Suprapubic skin (tissue), 4 donors: ENCODE results near the gene UTY.

ENCODE experiments used
- POLR2A ChIP-seq, 2 donors: fragments of 450-650 bp; IDR thresholded peaks; one replicate each; pipeline ENCODE4 v1.6.1; 2017; ENCODE audit warnings: antibody characterized with exemption in 2 of 2, mild to moderate bottlenecking in 2 of 2, moderate library complexity in 2 of 2
- POLR2AphosphoS5 ChIP-seq, 3 donors: sonication (generic); formaldehyde crosslinking; IDR thresholded peaks; one replicate each; pipeline ENCODE4 v1.6.1; 2017; ENCODE audit warnings: antibody characterized with exemption in 3 of 3
- TF ChIP-seq, protein P1 (sequence below), 2 donors: fragments of 200-600 bp in 1 of 2; fragments of 450-650 bp in 1 of 2; sonication (generic) in 1 of 2; IDR thresholded peaks; one replicate each; pipeline ENCODE4 v1.5.1; 2016 to 2019; ENCODE audit warnings: antibody characterized with exemption in 2 of 2, mild to moderate bottlenecking in 1 of 2, moderate library complexity in 1 of 2

DNA sequence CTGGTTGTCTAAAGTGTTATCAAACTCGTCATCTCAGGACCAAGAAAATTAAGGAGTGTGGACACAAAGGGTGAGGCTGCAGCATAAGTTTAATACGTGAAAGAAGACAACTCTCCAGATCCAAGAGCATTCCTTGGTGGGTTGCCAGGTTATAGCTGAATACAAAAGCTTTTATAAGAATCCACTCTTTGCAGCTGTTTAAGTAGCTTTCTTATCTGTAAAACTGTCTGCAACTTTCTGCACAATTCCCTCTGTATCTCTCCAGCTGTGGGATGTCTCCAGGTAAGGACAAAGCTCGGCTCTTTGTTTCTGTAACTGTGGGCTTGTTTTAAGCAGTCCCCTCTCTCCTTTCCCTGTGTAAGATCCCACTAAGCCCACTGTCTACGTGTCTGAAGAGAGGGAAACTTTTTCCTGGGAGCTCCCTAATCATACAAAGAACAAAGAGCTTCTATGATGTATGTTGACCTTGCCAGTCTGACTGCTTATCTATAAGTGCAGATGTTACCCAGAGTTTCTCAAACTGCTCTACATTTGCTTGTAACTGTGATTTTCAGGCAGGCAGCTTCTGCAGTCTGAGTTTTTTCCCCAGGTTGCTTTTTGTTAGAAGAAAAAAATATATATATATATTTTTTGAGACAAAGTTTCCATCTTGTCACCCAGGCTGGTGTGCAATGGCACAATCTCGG lies 268.7 kb downstream of the UTY start:
- no peak for TF ChIP-seq POLR2AphosphoS5 (IDR thresholded peaks at IDR 0.05)
- TF ChIP-seq POLR2A (IDR thresholded peaks at IDR 0.05), result no peak
- TF ChIP-seq, protein P1, sequence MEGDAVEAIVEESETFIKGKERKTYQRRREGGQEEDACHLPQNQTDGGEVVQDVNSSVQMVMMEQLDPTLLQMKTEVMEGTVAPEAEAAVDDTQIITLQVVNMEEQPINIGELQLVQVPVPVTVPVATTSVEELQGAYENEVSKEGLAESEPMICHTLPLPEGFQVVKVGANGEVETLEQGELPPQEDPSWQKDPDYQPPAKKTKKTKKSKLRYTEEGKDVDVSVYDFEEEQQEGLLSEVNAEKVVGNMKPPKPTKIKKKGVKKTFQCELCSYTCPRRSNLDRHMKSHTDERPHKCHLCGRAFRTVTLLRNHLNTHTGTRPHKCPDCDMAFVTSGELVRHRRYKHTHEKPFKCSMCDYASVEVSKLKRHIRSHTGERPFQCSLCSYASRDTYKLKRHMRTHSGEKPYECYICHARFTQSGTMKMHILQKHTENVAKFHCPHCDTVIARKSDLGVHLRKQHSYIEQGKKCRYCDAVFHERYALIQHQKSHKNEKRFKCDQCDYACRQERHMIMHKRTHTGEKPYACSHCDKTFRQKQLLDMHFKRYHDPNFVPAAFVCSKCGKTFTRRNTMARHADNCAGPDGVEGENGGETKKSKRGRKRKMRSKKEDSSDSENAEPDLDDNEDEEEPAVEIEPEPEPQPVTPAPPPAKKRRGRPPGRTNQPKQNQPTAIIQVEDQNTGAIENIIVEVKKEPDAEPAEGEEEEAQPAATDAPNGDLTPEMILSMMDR (IDR thresholded peaks at IDR 0.05), result no peak
